Measurements from ENCODE around the gene SHROOM1. TPM values are rescaled to one million over a fixed set of nuclear protein-coding genes. Genes with fewer than 3 reads are reported as not detected.

Gene SHROOM1
- total RNA-seq, 2 donors from 2014 or later, result 62.1 to 364 TPM

- Histone ChIP-seq H3K4me1 (replicated peaks) (no peaks in the 10 kb centered on the region), H3K27ac (no peak overlapping the region), H3K36me3 (peaks cover 0 to under 1% of the 10 kb centered on the region in 2 donors), H3K4me3 (no peak overlapping the region), H3K9me3 (no peaks in the 10 kb centered on the region), H3K27me3 (replicated peaks; ENCODE audit: insufficient read depth) (no peaks in the 10 kb centered on the region)
- no peak for DNase-seq (ENCODE audit: low spot score)
- WGBS, result 91% methylated on average over 3 of the region's 3 CpGs
- intact Hi-C loops (cut with DNase I), result no loop called here
- no peak for TF ChIP-seq POLR2AphosphoS5 (IDR thresholded peaks at IDR 0.05)
- no peak for TF ChIP-seq CTCF (IDR thresholded peaks at IDR 0.05)
- no peak for TF ChIP-seq POLR2A (IDR thresholded peaks at IDR 0.05)
Observed at GRCh38 chr5:132873930-132874271, 43.5 kb upstream of the SHROOM1 start.

- Histone ChIP-seq H3K27ac (no peak within 1 kb of the TSS), H3K4me3 (no peak within 1 kb of the TSS), H3K36me3 (peaks cover 0 to 6% of the 10 kb centered on the region in 2 donors), H3K4me1 (replicated peaks) (no peaks in the 10 kb centered on the region), H3K27me3 (replicated peaks; ENCODE audit: insufficient read depth) (no peaks in the 10 kb centered on the region), H3K9me3 (no peaks in the 10 kb centered on the region)
- WGBS, result 76% methylated on average over 6 of the region's 6 CpGs
- intact Hi-C loops (cut with DNase I), result no loop called here
- TF ChIP-seq POLR2AphosphoS5 (IDR thresholded peaks at IDR 0.05) (no peak), CTCF (IDR thresholded peaks at IDR 0.05) (no peak), POLR2A (IDR thresholded peaks at IDR 0.05) (no peak)
- DNase-seq (ENCODE audit: low spot score), result no peak
Observed at GRCh38 chr5:132873119-132873929, 42.9 kb upstream of the SHROOM1 start, which contains the start of gene LEAP2. Gene LEAP2, plus strand, starts transcription at chr5:132873668. Its CDS starts 27 bp downstream, at chr5:132873695.

GRCh38 chr5:132872788-132873118 lies 42.3 kb upstream of the SHROOM1 start:
- H3K9me3 ChIP-seq, result no peaks in the 10 kb centered on the region
- intact Hi-C loops (cut with DNase I), result no loop called here
- H3K4me1 ChIP-seq (replicated peaks), result peaks cover 1% of the 10 kb centered on the region
- no peak overlapping the region for H3K4me3 ChIP-seq
- TF ChIP-seq POLR2AphosphoS5 (IDR thresholded peaks at IDR 0.05) (no peak), POLR2A (IDR thresholded peaks at IDR 0.05) (no peak), CTCF (IDR thresholded peaks at IDR 0.05) (no peak)
- no peaks in the 10 kb centered on the region for H3K27me3 ChIP-seq (replicated peaks; ENCODE audit: insufficient read depth)
- no peak for DNase-seq (ENCODE audit: low spot score)
- peaks cover 0 to 10% of the 10 kb centered on the region in 2 donors for H3K36me3 ChIP-seq
- 87% methylated on average over 1 of the region's 1 CpG for WGBS
- no peak overlapping the region for H3K27ac ChIP-seq

GRCh38 chr5:132871459-132872284 lies 41.2 kb upstream of the SHROOM1 start:
- TF ChIP-seq POLR2A (IDR thresholded peaks at IDR 0.05) (no peak), CTCF (IDR thresholded peaks at IDR 0.05) (no peak), POLR2AphosphoS5 (IDR thresholded peaks at IDR 0.05) (no peak)
- no peaks in the 10 kb centered on the region for H3K9me3 ChIP-seq
- H3K4me3 ChIP-seq, result no peak overlapping the region
- peaks cover 0 to 10% of the 10 kb centered on the region in 2 donors for H3K36me3 ChIP-seq
- H3K27me3 ChIP-seq (replicated peaks; ENCODE audit: insufficient read depth), result no peaks in the 10 kb centered on the region
- peaks cover 5% of the 10 kb centered on the region for H3K4me1 ChIP-seq (replicated peaks)
- no peak for DNase-seq (ENCODE audit: low spot score)
- intact Hi-C loops (cut with DNase I), result no loop called here
- WGBS, result 87% methylated on average over 5 of the region's 5 CpGs
- no peak overlapping the region for H3K27ac ChIP-seq

Measured in prostate gland (tissue), 2 donors.